Ishikawa (cell line): ENCODE results near the gene CCDC192.

Experiments used
- CEBPB ChIP-seq: IDR thresholded peaks from 2 replicates; pipeline ENCODE4 v1.6.1; 2012
- EGR1 ChIP-seq: IDR thresholded peaks from 2 replicates; pipeline ENCODE4 v1.6.1; 2012
- EP300 ChIP-seq: IDR thresholded peaks from 2 replicates; pipeline ENCODE4 v1.6.1; 2012; ENCODE audit warnings: borderline replicate concordance
- TAF1 ChIP-seq: IDR thresholded peaks from 2 replicates; pipeline ENCODE4 v1.6.1; 2012; ENCODE audit warnings: low read depth, mild to moderate bottlenecking
- YY1 ChIP-seq: IDR thresholded peaks from 2 replicates; pipeline ENCODE4 v1.6.1; 2012; ENCODE audit warnings: low read depth

DNA sequence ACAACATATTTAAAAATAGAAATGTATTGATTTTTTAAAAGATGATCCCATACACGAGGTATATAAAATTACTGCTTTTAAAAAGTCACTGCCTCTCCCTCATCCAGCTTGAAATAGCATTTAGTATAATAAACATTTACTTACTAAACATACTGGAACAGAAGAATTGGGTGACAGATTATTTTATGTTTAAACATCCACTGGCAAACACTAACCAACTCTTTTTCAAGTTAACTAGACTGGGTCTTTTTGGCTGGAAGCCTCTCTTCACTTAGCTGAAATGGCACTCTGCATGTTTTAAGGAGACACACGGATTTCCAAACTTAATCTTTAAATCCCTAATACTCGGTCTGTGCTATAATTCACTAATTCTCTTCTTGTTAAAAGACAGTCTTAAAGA, 35.3 kb upstream of the CCDC192 start:
- TF ChIP-seq TAF1 (no peak), EP300 (no peak), EGR1 (no peak), YY1 (no peak), CEBPB (no peak)
